HG03103 (cell line): ENCODE data around the gene CAMTA1.

Source experiments
- ATAC-seq: cut with Tn5 transposase; IDR thresholded peaks from one replicate; pipeline ENCODE4 v1.9.1; 2021; ENCODE audit warnings: low read depth; ENCODE audit not compliant: unreplicated experiment

Gene CAMTA1

DNA sequence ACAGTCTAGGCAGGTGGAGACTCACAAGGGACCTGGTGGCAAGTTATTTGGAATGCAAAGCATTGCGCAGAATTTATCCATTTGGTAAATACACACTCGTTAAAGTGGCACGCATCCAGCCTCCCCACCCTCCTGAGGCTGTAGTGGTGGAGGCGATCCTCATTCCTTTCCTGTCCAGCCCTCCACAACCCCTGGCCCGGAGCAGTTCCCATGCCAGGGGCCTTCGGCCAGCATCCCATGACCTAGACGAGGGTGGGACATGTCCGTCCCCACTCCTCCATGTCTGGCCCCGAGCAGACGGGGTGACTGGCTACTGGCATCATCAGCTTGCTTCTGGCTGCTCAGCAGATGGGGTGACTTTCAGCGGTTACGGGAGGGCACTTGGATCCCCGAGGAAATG lies 704.3 kb downstream of the CAMTA1 start:
- ATAC-seq = no peak

DNA sequence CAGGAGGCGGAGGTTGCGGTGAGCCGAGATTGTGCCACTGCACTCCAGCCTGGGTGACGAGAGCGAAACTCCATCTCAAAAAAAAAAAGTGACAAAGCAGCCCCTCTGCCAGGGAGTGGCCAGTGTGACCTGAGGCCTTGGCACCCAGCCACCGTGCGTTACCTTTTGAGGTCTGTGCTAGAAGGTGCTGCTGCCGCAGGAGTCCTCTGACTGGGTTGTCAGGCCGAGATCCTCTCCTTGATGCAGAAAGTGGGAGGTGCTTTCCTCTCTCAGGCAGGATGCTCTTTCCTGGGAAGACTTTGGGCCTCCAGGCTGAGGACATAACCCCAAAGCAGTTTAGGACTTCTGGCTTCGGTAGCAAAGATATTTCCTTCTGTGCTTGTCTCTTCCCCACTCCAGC lies 705.3 kb downstream of the CAMTA1 start:
- ATAC-seq = no peak

DNA sequence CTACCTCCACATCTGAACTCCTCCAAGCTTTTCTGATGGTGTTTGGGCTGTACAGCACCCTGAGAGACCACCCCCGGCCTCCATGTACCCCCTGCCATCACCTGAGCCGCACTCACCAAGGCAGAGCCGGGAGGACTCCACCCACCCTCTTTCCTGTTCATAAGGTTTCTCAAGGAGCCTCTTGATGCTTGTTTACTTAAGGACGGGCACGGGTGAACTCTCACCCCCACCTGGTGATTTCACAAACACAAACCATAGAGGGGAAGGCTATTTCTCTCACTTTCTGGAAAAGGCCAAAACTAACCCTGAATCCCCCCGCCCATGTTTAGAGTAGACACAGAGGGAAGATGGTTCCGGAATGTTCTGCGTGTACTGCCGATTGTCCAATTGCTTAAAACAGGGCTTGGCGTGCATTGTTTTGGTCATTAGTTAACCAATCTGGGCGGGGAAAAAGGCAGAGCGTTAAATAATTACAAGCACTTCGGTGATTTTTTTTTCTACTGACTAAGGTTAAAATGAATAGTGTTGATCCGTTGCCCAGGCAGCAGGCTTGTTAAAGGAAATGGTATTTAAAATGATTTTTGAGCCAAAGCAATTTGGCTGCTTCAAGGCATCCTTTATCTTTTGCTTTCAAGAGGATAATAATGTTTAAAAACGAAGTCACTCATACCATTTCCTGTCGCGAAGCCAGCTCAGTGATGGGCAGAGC lies 706.0 kb downstream of the CAMTA1 start:
- no peak for ATAC-seq

DNA sequence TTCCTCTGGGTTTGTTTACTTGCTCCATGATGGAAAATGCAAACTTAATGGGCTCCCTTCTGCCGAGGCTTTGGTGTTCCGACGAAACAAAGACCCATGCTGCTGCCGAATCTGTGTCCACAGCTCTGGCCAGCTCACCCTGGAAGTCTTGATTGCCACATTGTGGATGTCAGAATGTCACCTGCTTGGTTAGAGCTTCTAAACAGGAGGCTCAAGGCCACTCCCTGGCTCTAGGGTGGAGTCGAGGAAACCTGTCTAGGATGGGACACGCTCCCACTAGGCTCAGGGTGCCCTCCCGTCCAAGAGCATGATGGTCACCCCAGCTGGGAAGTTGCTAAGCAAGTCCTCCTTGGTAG lies 706.5 kb downstream of the CAMTA1 start:
- ATAC-seq = no peak

DNA sequence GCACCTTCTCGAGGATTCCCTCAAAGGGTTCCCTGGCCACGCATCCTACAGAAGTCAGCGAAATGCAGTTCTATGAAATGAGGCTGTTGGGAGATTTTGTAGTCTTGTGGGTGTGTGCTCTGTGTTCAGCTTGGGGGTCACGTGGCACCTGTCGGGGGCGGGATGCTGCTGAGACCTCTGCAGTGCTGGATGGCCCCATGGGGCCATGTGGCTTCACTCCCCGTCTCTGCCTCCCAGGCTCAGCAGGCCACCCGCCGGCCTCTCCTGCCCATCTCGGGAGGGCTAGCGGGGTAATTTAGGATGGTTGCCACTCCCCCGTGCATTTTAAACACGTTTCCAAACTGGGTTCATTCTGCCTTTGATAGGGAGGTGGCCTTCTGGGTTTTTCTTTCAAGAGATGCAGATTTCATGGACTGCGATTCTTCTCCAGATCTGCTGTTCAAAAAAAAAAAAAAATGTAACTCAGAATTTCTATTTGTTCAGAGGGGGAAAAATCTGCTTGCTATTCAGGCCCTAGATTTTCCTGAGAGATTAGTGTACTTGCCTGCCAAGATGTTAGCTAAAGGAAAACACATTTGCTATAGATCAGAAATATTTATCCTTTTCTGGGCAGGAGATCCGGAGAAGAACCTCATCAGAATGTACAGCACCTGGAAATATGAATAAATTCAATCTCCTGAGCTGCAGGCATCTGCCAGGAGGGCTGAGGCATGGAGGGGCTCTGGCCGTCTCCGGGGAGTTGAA lies 708.6 kb downstream of the CAMTA1 start:
- no peak for ATAC-seq

DNA sequence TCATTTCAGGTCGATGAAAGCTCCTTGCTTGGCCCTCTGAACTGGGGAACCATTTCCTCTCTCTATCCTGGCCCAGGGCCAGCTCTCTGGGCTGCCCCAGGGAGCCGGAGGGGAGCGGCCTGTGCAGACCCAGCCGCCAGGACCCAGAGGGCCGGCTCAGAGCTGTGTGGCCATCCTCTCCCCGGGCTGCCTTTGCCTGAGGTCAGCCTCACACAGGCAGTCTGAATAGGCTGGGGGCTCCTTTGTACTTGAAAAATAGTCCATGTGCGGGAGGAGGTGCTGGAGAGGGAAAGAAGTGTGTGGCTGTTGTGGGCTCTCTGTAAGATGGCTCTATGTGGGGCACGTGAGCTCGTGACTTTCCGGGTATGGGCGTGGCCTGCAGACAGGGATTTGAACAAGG lies 710.7 kb downstream of the CAMTA1 start:
- ATAC-seq = no peak

DNA sequence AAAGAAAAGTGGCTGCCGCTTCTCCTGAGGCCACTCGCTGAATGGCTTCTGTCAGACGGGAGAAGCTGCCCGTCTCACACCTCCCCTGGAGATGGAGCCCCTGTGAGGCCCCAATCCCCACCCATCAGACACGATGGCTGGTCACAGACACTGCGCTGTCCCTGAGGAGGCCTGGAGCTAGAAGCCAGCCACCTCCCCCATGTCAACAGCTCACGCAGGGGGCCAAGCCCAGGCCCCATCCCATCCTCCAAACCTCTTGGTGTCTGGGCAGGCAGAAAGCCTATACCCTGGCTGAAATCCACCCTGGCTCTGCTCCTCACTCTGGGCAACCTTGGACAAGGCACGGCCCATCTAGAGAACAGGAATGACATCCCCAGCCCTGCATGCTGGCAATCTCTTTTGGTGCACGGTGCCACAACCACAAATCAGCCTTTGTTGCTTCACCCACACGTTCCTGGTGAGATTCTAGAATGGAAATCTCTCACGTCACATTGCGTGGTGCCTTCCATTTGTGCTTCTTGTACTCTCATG lies 711.9 kb downstream of the CAMTA1 start:
- ATAC-seq = no peak

DNA sequence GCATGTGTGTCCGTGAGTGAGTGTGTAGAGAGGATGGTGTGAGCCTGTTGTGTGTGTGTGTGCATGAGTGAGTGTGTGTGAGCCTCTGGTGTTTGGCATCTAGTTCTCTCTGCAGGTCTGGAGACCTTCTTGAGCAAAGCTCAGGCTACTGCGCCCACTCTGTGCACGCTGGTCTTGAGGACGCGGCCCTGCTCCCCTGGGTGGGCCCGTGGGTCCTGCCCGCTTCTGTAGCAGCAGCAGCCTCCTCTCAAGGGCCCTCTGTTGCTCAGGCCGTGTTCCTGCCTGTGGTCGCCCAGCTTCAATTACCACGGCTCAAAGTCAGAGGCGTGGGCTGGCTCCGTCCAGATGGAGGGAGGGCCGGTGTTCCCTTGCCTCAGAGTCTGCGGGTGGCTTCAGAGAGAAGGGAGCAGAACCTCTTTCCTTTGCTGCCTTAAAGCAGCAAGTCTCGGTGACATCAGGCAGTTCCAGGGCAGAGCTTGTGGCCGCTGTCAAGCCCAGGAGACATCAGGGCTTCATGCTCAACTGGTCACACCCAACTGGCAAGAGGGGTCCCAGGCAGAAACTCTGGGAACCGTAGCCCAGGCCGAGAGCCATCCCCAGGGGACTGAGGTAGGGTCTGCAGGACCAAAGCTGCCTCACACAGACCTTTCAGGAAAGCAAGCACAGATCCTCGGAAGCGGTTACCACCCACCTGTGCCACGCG lies 715.3 kb downstream of the CAMTA1 start:
- no peak for ATAC-seq

DNA sequence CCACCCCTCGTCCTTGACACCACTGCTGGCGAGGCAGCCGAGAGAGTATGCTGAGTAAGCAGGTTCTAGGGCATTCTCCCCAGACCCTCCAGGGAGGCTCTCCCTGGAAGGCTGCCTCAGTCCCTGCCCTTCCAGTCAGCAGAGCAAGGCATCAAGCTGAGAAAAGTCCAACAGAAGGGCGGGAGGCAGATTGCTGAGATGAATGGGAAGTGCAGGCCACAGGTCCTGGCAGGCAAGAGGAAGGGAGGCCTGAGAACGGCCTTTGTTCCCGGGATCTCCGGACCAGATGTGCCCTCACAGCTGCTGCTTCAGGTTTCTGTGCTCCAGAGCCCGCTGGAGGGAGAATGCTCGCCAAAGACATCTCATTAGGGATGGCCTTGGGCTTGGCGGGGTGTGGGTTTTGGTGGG lies 715.8 kb downstream of the CAMTA1 start:
- no peak for ATAC-seq

DNA sequence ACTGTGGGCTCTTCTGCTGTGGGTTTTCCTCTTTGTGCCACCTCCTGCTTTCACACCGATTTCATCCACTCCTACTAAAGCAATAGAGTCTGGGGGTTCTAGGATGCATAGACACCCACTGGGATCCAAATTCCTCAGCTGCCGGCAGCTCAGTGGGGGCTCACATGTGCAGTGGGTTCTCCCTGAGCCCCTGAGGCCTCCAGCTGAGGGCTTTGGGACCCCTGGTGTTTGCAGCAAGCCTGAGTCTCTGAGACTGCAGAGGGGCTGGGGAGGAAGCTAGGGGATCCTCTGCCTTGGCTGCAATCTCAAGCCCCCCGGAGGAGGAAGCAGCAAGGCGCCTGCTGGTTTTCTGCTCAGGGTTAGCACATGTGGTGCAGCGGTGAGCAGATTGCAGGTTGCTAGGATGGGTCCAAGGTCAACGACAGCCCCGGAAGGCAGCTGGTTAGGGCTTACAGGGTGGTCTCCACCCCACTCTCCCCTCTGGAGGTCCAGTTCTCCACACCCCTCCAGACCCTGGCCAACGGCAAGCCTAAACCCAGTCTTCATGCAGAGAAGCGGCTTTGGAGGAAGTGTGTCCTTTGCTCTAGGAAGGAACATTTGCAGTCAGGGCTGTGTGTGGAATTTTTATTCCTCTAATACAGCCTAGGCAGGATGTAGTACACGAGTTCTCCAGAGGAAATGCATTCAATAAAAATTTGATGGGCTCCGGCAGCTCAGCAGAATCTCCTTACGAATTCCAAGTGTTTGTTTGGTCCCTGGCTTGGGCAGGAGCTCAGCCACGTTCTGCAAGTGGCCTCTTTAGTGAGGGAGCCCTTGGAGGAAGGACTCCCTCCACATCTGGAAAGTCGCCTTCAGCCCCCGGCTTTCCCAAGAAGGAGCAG lies 716.7 kb downstream of the CAMTA1 start:
- no peak for ATAC-seq

DNA sequence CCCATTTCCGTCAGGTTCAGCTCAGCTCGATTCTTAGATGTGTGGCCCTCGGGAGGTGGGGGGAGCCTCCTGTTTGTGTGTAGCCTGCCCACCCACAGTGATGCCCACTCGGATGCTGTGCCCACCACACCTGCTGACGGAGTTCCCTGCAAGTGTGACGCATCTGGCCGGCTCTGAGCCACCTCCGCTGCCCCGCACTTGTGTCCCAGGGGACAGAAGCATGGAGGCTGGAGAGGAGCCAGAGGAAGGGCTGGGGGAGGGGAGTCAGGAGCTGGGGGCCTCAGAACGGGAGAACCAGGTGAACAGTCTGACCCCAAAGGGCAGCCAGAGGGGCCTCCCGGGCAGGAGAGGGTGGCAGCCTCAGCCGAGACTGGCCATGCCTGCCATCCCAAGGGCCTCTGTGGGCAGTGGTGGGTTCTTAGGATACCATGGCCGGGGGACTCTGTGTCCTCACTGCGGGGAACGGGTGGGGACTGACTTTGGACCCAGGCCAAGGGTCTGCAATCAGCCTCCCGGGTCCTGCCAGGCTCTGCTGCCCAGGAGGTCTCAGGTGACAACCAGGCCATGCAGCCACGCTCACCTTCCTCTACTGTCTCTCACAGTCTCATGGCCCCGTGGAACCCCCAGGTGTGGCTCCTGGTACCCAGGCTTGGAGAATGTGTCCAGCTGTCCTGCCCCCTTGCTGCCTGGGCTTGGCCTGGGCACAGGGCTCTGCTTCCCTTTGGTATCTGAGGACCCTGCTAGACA lies 718.6 kb downstream of the CAMTA1 start:
- no peak for ATAC-seq

DNA sequence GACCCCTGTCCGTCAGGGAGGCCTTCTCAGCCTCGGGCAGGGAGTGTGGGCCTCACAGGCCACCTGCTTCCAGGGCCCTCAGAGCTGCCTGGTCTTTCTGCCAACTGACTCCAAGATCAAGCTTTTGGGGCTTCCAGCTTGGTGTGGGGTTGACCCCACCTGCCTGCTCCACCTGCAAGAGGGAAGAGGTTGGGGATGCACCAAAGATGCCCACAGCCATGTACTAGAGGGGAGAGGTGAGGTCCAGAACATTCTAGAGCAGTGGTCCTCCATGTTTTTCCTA lies 719.1 kb downstream of the CAMTA1 start:
- ATAC-seq = no peak

DNA sequence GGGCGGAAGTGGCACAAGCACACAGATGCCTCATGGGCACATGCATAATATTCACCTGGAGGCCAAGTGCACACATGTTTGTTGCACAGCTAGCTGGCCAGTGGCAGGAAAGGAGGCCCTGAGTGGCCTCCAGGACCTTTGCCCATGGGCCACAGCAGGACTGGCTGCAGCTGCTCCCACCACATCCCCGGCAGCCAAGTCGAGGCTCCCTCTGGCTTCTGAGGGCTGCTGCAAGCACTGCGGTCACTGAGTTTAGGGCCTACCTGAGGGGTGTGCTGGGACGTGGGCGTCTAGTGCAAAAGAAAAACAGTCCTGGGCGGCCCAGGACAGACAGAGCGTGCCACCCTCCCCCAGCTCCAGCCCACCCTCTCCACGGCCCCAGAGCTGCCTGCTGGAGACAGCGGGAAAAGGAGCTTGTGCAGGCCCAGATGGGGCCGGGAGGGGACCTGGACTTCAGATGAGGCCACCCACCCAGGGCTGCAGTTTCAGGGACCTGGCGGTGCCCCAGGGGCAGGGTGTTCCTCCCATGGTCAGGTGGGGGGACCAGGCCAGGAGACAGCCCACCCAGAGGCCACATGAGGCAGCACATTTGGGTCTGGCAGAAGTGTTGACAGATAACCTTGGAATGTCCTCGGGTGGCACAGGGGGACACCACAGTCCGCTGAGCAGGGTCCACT lies 720.0 kb downstream of the CAMTA1 start:
- no peak for ATAC-seq

DNA sequence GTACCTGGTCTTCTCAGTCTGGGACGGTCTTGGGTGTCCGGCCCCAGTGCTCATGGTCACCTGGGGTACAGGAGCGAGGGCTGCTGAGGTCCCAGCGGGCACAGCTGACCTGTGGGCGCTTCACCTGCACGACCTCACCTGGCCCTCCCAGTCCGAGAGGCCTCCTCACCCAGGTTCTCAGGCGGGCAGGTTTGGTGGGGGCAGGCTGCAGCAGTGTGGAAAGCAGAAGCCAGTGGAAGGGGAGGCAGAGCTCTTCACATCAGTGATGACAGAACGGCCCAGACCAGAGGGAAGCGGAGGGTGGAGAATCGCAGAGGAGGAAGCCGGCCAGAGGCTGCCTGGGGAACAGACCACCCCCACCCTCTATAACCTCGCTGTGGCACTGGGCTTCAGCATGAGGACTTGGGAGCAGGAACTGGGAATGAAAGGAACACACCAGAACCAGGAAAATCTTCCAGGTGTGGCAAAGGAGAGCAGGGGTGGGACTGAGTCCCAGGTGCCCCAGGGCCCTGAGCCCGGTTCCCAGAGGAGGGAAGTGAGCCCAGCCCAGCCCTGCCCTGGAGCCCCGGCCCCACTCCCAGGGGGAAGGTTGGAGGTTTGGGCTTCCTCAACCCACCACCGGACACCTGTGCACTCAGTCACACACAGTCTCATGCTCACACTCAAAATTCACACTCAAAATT lies 720.7 kb downstream of the CAMTA1 start:
- no peak for ATAC-seq

DNA sequence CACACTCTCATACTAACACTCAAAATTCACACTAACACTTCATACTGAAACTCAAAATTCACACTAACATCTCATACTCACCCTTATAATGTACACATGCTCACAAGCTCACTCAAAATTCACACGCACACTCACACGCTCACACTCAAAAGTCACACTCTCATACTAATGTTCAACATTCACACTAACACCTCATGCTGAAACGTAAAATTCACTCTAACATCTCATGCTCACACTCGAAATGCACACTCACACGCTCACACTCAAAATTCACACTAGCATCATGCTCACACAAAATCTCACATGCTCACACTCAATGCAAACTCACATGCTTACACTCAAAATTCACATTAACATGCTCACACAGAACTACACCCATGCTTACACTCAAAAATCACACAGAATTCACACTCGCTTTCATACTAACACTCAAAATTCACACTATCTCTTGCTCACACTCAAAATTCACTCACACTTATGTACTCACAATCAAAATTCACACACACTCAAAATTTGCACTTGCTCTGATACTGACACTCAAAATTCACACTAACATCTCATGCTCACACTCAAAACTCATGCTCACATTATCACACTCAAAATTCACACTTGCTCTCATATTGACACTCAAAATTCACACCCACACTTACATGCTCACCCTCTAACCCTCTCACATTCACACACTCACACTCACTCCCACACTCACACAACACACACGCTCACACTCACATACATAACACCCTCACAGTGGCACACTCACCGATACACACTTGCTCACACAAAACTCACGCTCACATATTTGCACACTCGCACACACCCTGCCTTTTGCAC lies 721.4 kb downstream of the CAMTA1 start:
- ATAC-seq = no peak

DNA sequence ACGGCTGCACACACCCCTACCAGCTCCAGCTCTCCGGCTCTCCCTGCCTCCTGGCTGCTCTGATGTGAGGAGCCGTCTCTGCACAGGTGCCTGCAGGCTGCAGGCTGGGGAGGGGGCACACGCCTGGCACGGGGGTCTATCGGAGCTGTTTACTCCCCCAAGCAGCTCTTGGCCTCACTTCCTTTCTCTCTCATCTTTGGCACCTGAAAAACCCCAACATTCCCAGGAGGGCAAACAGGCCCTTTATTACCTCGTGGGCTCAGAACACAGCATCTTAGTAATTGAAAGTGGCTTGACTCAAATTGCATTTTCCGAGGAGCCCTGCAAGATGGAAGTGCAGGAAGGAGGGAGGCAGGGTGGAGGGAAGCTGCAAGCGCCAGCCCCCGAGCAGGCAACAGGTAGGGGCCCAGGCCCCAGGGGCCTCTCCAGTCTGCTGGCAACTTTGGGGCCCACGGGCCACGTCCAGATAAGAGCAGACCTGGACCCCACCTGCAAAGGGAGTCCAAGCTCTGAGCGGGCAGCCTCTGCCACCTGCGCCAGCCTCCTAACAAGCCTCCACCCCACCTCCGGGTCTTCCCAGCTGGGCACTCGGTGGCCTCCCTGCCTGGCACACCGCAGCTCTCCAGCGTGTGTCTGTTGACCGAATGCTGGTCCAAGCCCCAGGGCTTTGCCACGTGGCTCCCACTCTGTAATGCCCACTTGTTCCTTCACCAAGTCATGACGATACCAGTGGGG lies 722.2 kb downstream of the CAMTA1 start:
- no peak for ATAC-seq
